ENCODE results near the gene MAD1L1. TPM values are rescaled to one million over a fixed set of nuclear protein-coding genes. Genes with fewer than 3 reads are reported as not detected.

MAD1L1 gene
- total RNA-seq, 1 experiment from 2014 or later: 38.5 TPM

GRCh38 chr7:2011266-2012043 is 221.3 kb downstream of the MAD1L1 start:
- no peak overlapping the region for H3K9ac ChIP-seq (ENCODE audit: low read length)
- no peak overlapping the region for H3K4me2 ChIP-seq (ENCODE audit: low read length)
- ChIA-PET RAD21 (ENCODE audit: low non-redundant PET in 1 of 2, low total read pairs in 2 of 2, uncharacterized antibody in 2 of 2, unreplicated experiment in 2 of 2) (no interaction called here), CTCF (no interaction called here), POLR2A (no interaction called here)
- H3K4me3 ChIP-seq (replicated peaks in 1 of 2; ENCODE audit: low read depth in 1 of 2, low read length in 2 of 2): no peak overlapping the region
- H3K27me3 ChIP-seq (ENCODE audit: insufficient read depth, low read length): no peaks in the 10 kb centered on the region
- H3K36me3 ChIP-seq (ENCODE audit: control insufficient read depth in 1 of 2, insufficient read depth in 2 of 2, low read length in 2 of 2): no peaks in the 10 kb centered on the region
- H3K4me1 ChIP-seq (ENCODE audit: control insufficient read depth in 1 of 2, insufficient read depth in 2 of 2, low read length in 2 of 2): no peaks in the 10 kb centered on the region
- no TSS peak for BruUV-seq (replicated peaks)
- H2AFZ ChIP-seq (ENCODE audit: low read depth, low read length, poor library complexity, severe bottlenecking): no peak overlapping the region
- intact Hi-C loops (cut with micrococcal nuclease): no loop called here
- H4K20me1 ChIP-seq (ENCODE audit: insufficient read depth): no peaks in the 10 kb centered on the region
- H3K9me2 ChIP-seq (ENCODE audit: insufficient read depth): no peaks in the 10 kb centered on the region
- no peaks in the 10 kb centered on the region for H3K9me3 ChIP-seq (ENCODE audit: control insufficient read depth in 1 of 2, insufficient read depth in 1 of 2, low read depth in 1 of 2, low read length in 2 of 2)
- ATAC-seq (no peak), DNase-seq (ENCODE audit: low read depth, low spot score) (no peak)
- H3K27ac ChIP-seq (ENCODE audit: low read depth, low read length): no peak overlapping the region
- no peaks in the 10 kb centered on the region for H3K79me2 ChIP-seq (ENCODE audit: insufficient read depth, low read length)
- TF ChIP-seq ELF1 (IDR thresholded peaks at IDR 0.05; ENCODE audit: borderline replicate concordance, low read depth) (no peak), ZFX (IDR thresholded peaks at IDR 0.05) (no peak), SP1 (IDR thresholded peaks at IDR 0.05; ENCODE audit: low read depth) (no peak)

DNA sequence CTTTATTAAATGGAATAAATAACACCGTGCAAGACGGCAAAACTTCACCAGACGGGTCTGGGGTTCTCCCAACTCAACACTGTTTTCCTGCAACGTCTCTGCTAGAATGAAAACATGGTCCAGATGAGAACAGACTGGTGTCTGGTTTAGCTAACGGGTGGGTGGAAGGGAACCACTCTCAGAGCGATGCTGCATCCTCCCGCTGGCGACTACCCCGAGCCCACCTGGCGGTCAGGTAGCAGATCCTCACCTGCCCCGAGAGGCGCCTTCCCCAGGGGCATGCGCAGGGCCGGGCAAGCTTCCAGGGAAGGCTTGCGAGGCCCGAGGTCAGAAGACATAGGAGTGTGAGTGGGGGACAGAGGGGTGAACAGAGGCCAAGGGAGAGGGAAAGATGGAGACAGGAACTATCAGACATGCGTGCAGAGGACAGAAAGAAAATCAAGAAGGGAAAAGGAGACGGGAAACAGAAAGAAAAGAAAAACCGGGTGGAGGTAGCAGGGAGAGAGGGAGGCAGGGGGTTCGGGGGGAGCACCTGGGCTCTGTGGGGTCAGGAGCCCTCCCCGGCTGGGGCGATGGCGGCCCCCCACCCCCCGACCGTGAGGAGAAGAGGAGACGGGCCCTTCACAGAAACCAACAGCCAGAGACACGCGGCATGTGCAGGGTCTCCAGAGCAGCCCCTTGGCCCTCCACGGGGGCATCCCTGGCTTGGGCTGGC is 222.0 kb downstream of the MAD1L1 start:
- ChIA-PET CTCF (no interaction called here), POLR2A (no interaction called here), RAD21 (ENCODE audit: low non-redundant PET in 1 of 2, low total read pairs in 2 of 2, uncharacterized antibody in 2 of 2, unreplicated experiment in 2 of 2) (no interaction called here)
- H3K4me2 ChIP-seq (ENCODE audit: low read length): no peak overlapping the region
- no peak for ATAC-seq
- TF ChIP-seq SP1 (IDR thresholded peaks at IDR 0.05; ENCODE audit: low read depth) (no peak), ZNF274 (IDR thresholded peaks at IDR 0.05; ENCODE audit: low read depth, low read length) (no peak), TCF7L2 (IDR thresholded peaks at IDR 0.05; ENCODE audit: borderline replicate concordance, extremely low read depth, insufficient read depth, insufficient read length) (no peak), SRF (IDR thresholded peaks at IDR 0.05; ENCODE audit: low read depth) (no peak), REST (IDR thresholded peaks at IDR 0.05; ENCODE audit: low read depth) (no peak), ATF3 (IDR thresholded peaks at IDR 0.05) (no peak)
- no peak overlapping the region for H3K4me3 ChIP-seq (replicated peaks in 1 of 2; ENCODE audit: low read depth in 1 of 2, low read length in 2 of 2)
- H3K9me2 ChIP-seq (ENCODE audit: insufficient read depth): no peaks in the 10 kb centered on the region
- H3K27ac ChIP-seq (ENCODE audit: low read depth, low read length): no peak overlapping the region
- BruUV-seq (replicated peaks): no TSS peak
- no peaks in the 10 kb centered on the region for H4K20me1 ChIP-seq (ENCODE audit: insufficient read depth)
- H3K9me3 ChIP-seq (ENCODE audit: control insufficient read depth in 1 of 2, insufficient read depth in 1 of 2, low read depth in 1 of 2, low read length in 2 of 2): no peaks in the 10 kb centered on the region
- no peak overlapping the region for H3K9ac ChIP-seq (ENCODE audit: low read length)
- H3K27me3 ChIP-seq (ENCODE audit: insufficient read depth, low read length): no peaks in the 10 kb centered on the region
- no peaks in the 10 kb centered on the region for H3K4me1 ChIP-seq (ENCODE audit: control insufficient read depth in 1 of 2, insufficient read depth in 2 of 2, low read length in 2 of 2)
- H2AFZ ChIP-seq (ENCODE audit: low read depth, low read length, poor library complexity, severe bottlenecking): no peak overlapping the region
- no peaks in the 10 kb centered on the region for H3K36me3 ChIP-seq (ENCODE audit: control insufficient read depth in 1 of 2, insufficient read depth in 2 of 2, low read length in 2 of 2)
- DNase-seq (ENCODE audit: low read depth, low spot score): no peak
- intact Hi-C loops (cut with micrococcal nuclease): no loop called here
- H3K79me2 ChIP-seq (ENCODE audit: insufficient read depth, low read length): no peaks in the 10 kb centered on the region
